Chondrocyte (in vitro differentiated cells): ENCODE data around the gene PPARG. TPM values are rescaled to one million over a fixed set of nuclear protein-coding genes. Genes with fewer than 3 reads are reported as not detected.
"Not testable (repeated sequence)": the region's sequence is repeated elsewhere in the genome, so short reads cannot be mapped to it uniquely, and the experiment has no call there.

ENCODE experiments used
- DNase-seq: peaks from one replicate; pipeline ENCODE4 v3.0.0; 2021; ENCODE audit warnings: mixed read lengths, low spot score
- H3K27ac Mint-ChIP-seq: one replicate; pipeline ENCODE4 v1.8.0; 2021; ENCODE audit warnings: mild to moderate bottlenecking, moderate library complexity, mixed read lengths; ENCODE audit not compliant: unreplicated experiment
- H3K27me3 Mint-ChIP-seq: 2 replicates; pipeline ENCODE4 v1.8.0; 2021; ENCODE audit warnings: low read depth, mixed read lengths
- H3K36me3 Mint-ChIP-seq: 2 replicates; pipeline ENCODE4 v1.8.0; 2021; ENCODE audit warnings: low read depth, mixed read lengths
- H3K4me1 Mint-ChIP-seq: 2 replicates; pipeline ENCODE4 v1.8.0; 2021; ENCODE audit warnings: low read depth, mild to moderate bottlenecking, mixed read lengths
- H3K4me3 Mint-ChIP-seq: one replicate; pipeline ENCODE4 v1.8.0; 2021; ENCODE audit warnings: mild to moderate bottlenecking, moderate library complexity, mixed read lengths; ENCODE audit not compliant: unreplicated experiment
- H3K9me3 Mint-ChIP-seq: 2 replicates; pipeline ENCODE4 v1.8.0; 2021; ENCODE audit warnings: low read depth, mixed read lengths
- total RNA-seq: library from RNA; stranded (reverse); gene quantifications from 3 replicates; pipeline ENCODE4 v1.2.1, GENCODE V29; 2021
- TF ChIP-seq, protein P1 (sequence below): fragments of 200-600 bp; sonication (generic); IDR thresholded peaks from 2 replicates; pipeline ENCODE4 v1.5.0; 2021; ENCODE audit warnings: antibody characterized with exemption, mild to moderate bottlenecking, moderate library complexity

Gene PPARG
- total RNA-seq, 1 donor from 2014 or later: 9.2 TPM

DNA sequence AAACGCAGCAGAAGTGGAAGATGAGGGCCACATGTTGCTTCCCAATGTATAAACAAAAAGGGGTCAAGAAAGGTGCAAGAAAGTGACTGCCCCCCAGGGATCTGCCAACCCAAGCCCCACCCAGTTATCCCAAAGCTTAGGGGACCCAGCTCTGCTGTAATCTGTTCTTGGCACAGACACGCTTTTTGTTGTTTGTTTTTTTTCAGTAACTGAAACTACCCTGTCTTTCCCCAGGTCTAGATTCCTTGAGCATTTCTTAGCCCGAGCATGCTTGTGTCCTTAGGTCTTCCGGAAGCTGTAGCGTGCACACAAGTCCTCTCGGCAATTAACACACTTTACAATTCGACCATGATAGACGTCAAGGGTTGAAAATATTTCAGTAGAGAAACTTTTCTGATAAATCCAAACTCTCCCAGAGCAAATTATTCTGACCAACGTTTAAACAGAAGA is 8.5 kb upstream of the PPARG start:
- Mint-ChIP-seq H3K4me3 (no peak overlapping the region), H3K9me3 (no peaks in the 10 kb centered on the region), H3K27me3 (peaks cover 8% of the 10 kb centered on the region), H3K4me1 (no peaks in the 10 kb centered on the region), H3K36me3 (no peaks in the 10 kb centered on the region), H3K27ac (no peak overlapping the region)
- TF ChIP-seq, protein P1, sequence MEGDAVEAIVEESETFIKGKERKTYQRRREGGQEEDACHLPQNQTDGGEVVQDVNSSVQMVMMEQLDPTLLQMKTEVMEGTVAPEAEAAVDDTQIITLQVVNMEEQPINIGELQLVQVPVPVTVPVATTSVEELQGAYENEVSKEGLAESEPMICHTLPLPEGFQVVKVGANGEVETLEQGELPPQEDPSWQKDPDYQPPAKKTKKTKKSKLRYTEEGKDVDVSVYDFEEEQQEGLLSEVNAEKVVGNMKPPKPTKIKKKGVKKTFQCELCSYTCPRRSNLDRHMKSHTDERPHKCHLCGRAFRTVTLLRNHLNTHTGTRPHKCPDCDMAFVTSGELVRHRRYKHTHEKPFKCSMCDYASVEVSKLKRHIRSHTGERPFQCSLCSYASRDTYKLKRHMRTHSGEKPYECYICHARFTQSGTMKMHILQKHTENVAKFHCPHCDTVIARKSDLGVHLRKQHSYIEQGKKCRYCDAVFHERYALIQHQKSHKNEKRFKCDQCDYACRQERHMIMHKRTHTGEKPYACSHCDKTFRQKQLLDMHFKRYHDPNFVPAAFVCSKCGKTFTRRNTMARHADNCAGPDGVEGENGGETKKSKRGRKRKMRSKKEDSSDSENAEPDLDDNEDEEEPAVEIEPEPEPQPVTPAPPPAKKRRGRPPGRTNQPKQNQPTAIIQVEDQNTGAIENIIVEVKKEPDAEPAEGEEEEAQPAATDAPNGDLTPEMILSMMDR: no peak
- DNase-seq: no peak

DNA sequence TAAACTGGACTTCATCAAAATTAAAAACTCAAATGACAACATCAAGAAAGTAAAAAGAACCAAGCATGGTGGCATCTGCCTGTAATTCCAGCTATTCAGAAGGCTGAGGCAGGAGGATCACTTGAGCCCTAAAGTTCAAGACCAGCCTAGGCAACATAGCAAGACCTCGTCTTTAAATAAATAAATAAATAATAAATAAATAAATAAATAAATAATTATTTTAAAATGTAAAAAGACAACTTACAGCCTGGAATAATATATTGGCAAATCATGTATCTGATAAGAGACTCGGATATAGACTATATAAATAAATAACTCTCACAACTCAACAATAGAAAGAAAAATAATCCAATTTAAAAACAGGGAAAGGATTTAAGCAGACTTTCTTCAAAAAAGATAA is 4.3 kb upstream of the PPARG start:
- TF ChIP-seq, protein P1: no peak
- peaks cover 10% of the 10 kb centered on the region for H3K27me3 Mint-ChIP-seq
- no peak overlapping the region for H3K4me3 Mint-ChIP-seq
- H3K36me3 Mint-ChIP-seq: no peaks in the 10 kb centered on the region
- no peak overlapping the region for H3K27ac Mint-ChIP-seq
- no peak for DNase-seq
- peaks cover 14% of the 10 kb centered on the region for H3K4me1 Mint-ChIP-seq
- no peaks in the 10 kb centered on the region for H3K9me3 Mint-ChIP-seq

DNA sequence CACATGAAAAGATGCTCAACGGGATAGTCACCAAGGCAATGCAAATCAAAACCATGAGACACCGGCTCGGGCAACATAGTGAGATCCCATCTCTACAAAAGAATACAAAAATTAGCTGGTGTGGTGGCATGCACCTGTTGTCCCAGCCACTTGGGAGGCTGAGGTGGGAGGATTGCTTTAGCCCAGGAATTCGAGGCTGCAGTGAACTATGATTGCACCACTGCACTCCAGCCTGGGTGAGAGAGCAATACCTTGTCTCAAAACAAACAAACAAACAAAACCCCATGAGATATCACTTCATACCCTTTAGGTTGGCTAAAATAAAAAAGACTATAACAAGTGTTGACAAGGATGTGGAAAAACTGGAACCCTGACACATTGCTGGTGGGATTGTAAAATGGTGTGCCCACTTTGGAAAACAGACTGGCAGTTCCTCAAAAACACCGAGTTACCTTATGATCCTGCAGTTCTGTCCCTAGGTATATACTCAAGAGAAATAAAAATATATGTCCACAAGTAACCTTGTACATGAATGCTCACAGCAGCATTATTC is 3.8 kb upstream of the PPARG start:
- no peak for DNase-seq
- TF ChIP-seq, protein P1: no peak
- H3K9me3 Mint-ChIP-seq: no peaks in the 10 kb centered on the region
- no peak overlapping the region for H3K27ac Mint-ChIP-seq
- H3K27me3 Mint-ChIP-seq: peaks cover 9% of the 10 kb centered on the region
- H3K36me3 Mint-ChIP-seq: no peaks in the 10 kb centered on the region
- H3K4me1 Mint-ChIP-seq: peaks cover 14% of the 10 kb centered on the region
- H3K4me3 Mint-ChIP-seq: no peak overlapping the region

DNA sequence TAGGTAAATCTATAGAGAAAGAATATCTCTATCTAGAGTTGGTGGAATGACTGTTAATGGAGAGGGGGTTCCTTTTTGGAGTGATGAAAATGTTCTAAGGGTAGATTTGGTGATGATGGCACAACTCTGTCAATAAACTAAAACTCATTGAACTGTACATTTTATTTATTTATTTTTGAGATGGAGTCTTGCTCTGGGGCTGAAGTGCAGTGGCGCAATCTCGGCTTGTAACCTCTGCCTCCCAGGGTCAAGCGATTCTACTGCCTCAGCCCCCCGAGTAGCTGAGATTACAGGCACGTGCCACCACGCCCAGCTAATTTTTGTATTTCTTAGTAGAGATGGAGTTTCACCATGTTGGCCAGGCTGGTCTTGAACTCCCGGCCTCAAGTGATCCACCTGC is 3.1 kb upstream of the PPARG start:
- peaks cover 14% of the 10 kb centered on the region for H3K4me1 Mint-ChIP-seq
- not testable (repeated sequence) for DNase-seq, H3K27ac Mint-ChIP-seq, H3K9me3 Mint-ChIP-seq, H3K27me3 Mint-ChIP-seq, H3K36me3 Mint-ChIP-seq, H3K4me3 Mint-ChIP-seq

DNA sequence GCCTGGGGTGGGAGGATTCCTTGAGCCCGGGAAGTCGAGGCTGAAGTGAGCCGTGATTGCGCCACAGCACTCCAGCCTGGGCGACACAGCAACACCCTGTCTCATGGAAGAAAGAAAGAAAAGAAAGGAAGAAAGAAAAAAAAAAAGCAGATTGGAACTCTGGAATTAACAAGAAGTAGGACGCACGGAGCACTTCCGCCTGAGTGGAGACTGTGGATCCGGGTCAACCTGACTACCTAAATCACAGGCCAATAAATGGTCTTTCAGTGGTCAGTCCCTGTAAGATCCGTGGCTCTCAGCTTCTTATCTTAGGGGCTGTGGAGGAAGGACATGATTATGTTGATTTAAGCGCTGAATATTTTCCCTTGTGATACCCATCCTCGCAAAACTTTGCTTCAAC is 2.4 kb upstream of the PPARG start:
- DNase-seq: no peak
- H3K27me3 Mint-ChIP-seq: peaks cover 8% of the 10 kb centered on the region
- TF ChIP-seq, protein P1: no peak
- H3K4me1 Mint-ChIP-seq: peaks cover 14% of the 10 kb centered on the region
- no peak overlapping the region for H3K27ac Mint-ChIP-seq
- no peaks in the 10 kb centered on the region for H3K36me3 Mint-ChIP-seq
- no peaks in the 10 kb centered on the region for H3K9me3 Mint-ChIP-seq
- H3K4me3 Mint-ChIP-seq: peak overlapping the region; percentile 71
